DND-41 (cell line): ENCODE measurements around the gene ZNF83.

Experiments used
- ATAC-seq: fragments of 200-7000 bp; cut with Tn5 transposase; 3 replicates; pipeline ENCODE4 v1.9.1; 2021; ENCODE audit warnings: low read depth; ENCODE audit not compliant: insufficient read depth
- DNase-seq: peaks from one replicate; pipeline ENCODE4 v3.0.0-alpha.2; 2020
- H2AFZ ChIP-seq: 2 replicates; pipeline ENCODE4 v1.6.0; 2012; ENCODE audit warnings: low read depth, low read length
- H3K27ac ChIP-seq: 2 replicates; pipeline ENCODE4 v1.5.1; 2012; ENCODE audit warnings: low read length, inconsistent platforms
- H3K27me3 ChIP-seq: fragments of 200-600 bp; sonication (generic); 2 replicates; pipeline ENCODE4 v1.6.0; 2012; ENCODE audit warnings: low read length, mild to moderate bottlenecking, inconsistent platforms; ENCODE audit not compliant: insufficient read depth, poor library complexity
- H3K36me3 ChIP-seq: 2 replicates; pipeline ENCODE4 v1.5.1; 2012; ENCODE audit warnings: low read length, inconsistent platforms; ENCODE audit not compliant: insufficient read depth
- H3K4me1 ChIP-seq: 2 replicates; pipeline ENCODE4 v1.5.1; 2012; ENCODE audit warnings: mild to moderate bottlenecking, low read length; ENCODE audit not compliant: insufficient read depth
- H3K4me2 ChIP-seq: 2 replicates; pipeline ENCODE4 v1.6.0; 2012; ENCODE audit warnings: mild to moderate bottlenecking, moderate library complexity, low read length, inconsistent platforms; ENCODE audit not compliant: insufficient read depth
- H3K4me3 ChIP-seq, 2 experiments: fragments of 200-600 bp in 1 of 2; shearing (Covaris generic) in 1 of 2; 2 replicates each; pipeline ENCODE4 v1.5.1; 2012 to 2016; ENCODE audit warnings: inconsistent platforms in 2 of 2, low read length in 2 of 2, mild to moderate bottlenecking in 2 of 2, low read depth in 1 of 2, moderate library complexity in 1 of 2
- H3K79me2 ChIP-seq: 2 replicates; pipeline ENCODE4 v1.6.0; 2012; ENCODE audit warnings: low read length, inconsistent platforms; ENCODE audit not compliant: insufficient read depth
- H3K9ac ChIP-seq: 2 replicates; pipeline ENCODE4 v1.6.0; 2012; ENCODE audit warnings: low read depth, mild to moderate bottlenecking, inconsistent platforms, low read length, moderate library complexity
- H3K9me3 ChIP-seq: 2 replicates; pipeline ENCODE4 v1.5.1; 2012; ENCODE audit warnings: low read length, moderate library complexity, mild to moderate bottlenecking, inconsistent platforms; ENCODE audit not compliant: insufficient read depth, severe bottlenecking
- H4K20me1 ChIP-seq: 2 replicates; pipeline ENCODE4 v1.6.0; 2012; ENCODE audit warnings: low read length; ENCODE audit not compliant: insufficient read depth
- CTCF ChIP-seq: IDR thresholded peaks from 2 replicates; pipeline ENCODE4 v1.5.1; 2012; ENCODE audit warnings: borderline replicate concordance, low read length, moderate library complexity, mild to moderate bottlenecking; ENCODE audit not compliant: poor library complexity, severe bottlenecking; ENCODE audit errors: extremely low read depth
- EZH2 ChIP-seq: IDR thresholded peaks from 3 replicates; pipeline ENCODE4 v1.6.1; 2012; ENCODE audit warnings: borderline replicate concordance, low read depth, mild to moderate bottlenecking, moderate library complexity, low read length, inconsistent platforms; ENCODE audit not compliant: severe bottlenecking

ZNF83 gene

GRCh38 chr19:52613299-52613906 is 24.8 kb downstream of the ZNF83 start:
- peaks cover 66% of the 10 kb centered on the region for H3K79me2 ChIP-seq
- no peak overlapping the region for H3K27ac ChIP-seq
- no peaks in the 10 kb centered on the region for H4K20me1 ChIP-seq
- peaks cover 63% of the 10 kb centered on the region for H3K36me3 ChIP-seq
- no peaks in the 10 kb centered on the region for H3K9me3 ChIP-seq
- H2AFZ ChIP-seq: no peak overlapping the region
- no peaks in the 10 kb centered on the region for H3K27me3 ChIP-seq
- H3K9ac ChIP-seq: no peak overlapping the region
- no peaks in the 10 kb centered on the region for H3K4me1 ChIP-seq
- no peak overlapping the region for H3K4me2 ChIP-seq
- no peak for ATAC-seq
- no peak for DNase-seq
- TF ChIP-seq CTCF (no peak), EZH2 (no peak)
- no peak overlapping the region for H3K4me3 ChIP-seq

- Histone ChIP-seq H4K20me1 (no peaks in the 10 kb centered on the region), H3K27ac (no peak overlapping the region), H3K79me2 (peaks cover 47% of the 10 kb centered on the region), H3K4me3 (no peak overlapping the region), H3K9me3 (no peaks in the 10 kb centered on the region), H3K4me1 (peaks cover 42% of the 10 kb centered on the region), H3K36me3 (0 out of 2 replicates have a peak, but pooled peaks cover 3% of the 10 kb centered on the region), H3K9ac (no peak overlapping the region), H2AFZ (no peak overlapping the region), H3K4me2 (no peak overlapping the region; the same call in 1 of the 2 replicates), H3K27me3 (no peaks in the 10 kb centered on the region)
- TF ChIP-seq CTCF: no peak
- no peak for TF ChIP-seq EZH2
- DNase-seq: no peak
- no peak for ATAC-seq
Measured at GRCh38 chr19:52603558-52604207, 34.5 kb downstream of the ZNF83 start.

DNA sequence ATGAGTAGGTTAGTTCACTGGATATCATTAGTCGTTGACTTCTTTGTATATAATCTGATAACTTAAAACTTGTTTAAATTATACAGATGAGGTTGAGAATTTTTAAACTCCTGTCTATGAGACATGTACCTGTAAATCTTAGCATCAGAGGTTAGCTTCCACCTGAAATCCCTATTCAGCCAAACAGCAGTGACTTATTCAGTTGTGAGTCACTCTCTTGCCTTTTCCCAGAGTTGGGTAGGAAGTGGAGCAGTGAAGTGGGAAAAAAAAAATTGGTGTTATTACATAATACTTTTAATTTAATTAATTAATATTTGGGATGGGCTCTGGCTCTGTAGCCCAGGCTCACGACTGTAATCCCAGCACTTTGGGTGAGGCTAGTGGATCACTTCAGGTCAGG is 35.2 kb downstream of the ZNF83 start:
- peaks cover 43% of the 10 kb centered on the region for H3K79me2 ChIP-seq
- DNase-seq: no peak
- TF ChIP-seq EZH2: no peak
- TF ChIP-seq CTCF: no peak

More for the DNA sequence above, 35.2 kb downstream of the ZNF83 start:
- Histone ChIP-seq H3K4me1 (peaks cover 42% of the 10 kb centered on the region), H3K36me3 (0 out of 2 replicates have a peak, but pooled peaks cover 3% of the 10 kb centered on the region), H3K9ac (no peak overlapping the region), H2AFZ (no peak overlapping the region), H3K27ac (no peak overlapping the region), H3K4me3 (no peak overlapping the region), H3K4me2 (peak overlapping the region; percentile 94; the same call in 1 of the 2 replicates), H4K20me1 (no peaks in the 10 kb centered on the region), H3K9me3 (no peaks in the 10 kb centered on the region), H3K27me3 (no peaks in the 10 kb centered on the region)
- ATAC-seq: no peak
